Panc1 (cell line): ENCODE measurements around the gene GRK3. TPM values are rescaled to one million over a fixed set of nuclear protein-coding genes. Genes with fewer than 3 reads are reported as not detected.

Source experiments
- ATAC-seq: fragments of 200-7000 bp; cut with Tn5 transposase; 2 replicates; pipeline ENCODE4 v1.9.1; 2020; ENCODE audit warnings: mild to moderate bottlenecking, moderate library complexity
- BruUV-seq: library from RNA; stranded (reverse); fragments of 400-500 nt; replicated peaks from 2 replicates; lab custom pipeline; 2021; lab: Mats Ljungman, UMichigan
- CTCF ChIA-PET: fragments of 300-600 bp; sonication (Branson Sonifier 250); formaldehyde crosslinking; loops from one replicate; lab custom pipeline; 2022; ENCODE audit warnings: antibody characterized with exemption; lab: Charles Lee
- POLR2A ChIA-PET: fragments of 300-600 bp; sonication (Branson Sonifier 250); formaldehyde crosslinking; loops from one replicate; lab custom pipeline; 2022; ENCODE audit warnings: antibody characterized with exemption; lab: Charles Lee
- DNase-seq: peaks from one replicate; pipeline ENCODE4 v3.0.0-alpha.2; 2010; ENCODE audit warnings: low read depth, low spot score
- H3K27ac ChIP-seq: 2 replicates; pipeline ENCODE4 v1.5.1; 2011; ENCODE audit warnings: mild to moderate bottlenecking, low read length, inconsistent platforms
- H3K27me3 ChIP-seq: fragments of 200-500 bp; sonication (Bioruptor generic); 2 replicates; pipeline ENCODE4 v1.6.0; 2014; ENCODE audit warnings: low read length, inconsistent platforms; ENCODE audit not compliant: control insufficient read depth, insufficient read depth
- H3K36me3 ChIP-seq: fragments of 200-500 bp; sonication (Bioruptor generic); 2 replicates; pipeline ENCODE4 v1.5.1; 2014; ENCODE audit warnings: inconsistent platforms, mild to moderate bottlenecking, low read length, moderate library complexity; ENCODE audit not compliant: control insufficient read depth, insufficient read depth
- H3K4me1 ChIP-seq: 2 replicates; pipeline ENCODE4 v1.5.1; 2011; ENCODE audit warnings: inconsistent platforms, mild to moderate bottlenecking, low read length, moderate library complexity; ENCODE audit not compliant: control insufficient read depth, insufficient read depth
- H3K4me3 ChIP-seq, 2 experiments: 2 replicates each; pipeline ENCODE4 v1.5.1; 2011 to 2012; ENCODE audit warnings: low read depth in 2 of 2, low read length in 2 of 2, mild to moderate bottlenecking in 2 of 2, inconsistent platforms in 1 of 2, moderate library complexity in 1 of 2
- H3K9me3 ChIP-seq: fragments of 200-500 bp; sonication (Bioruptor generic); 2 replicates; pipeline ENCODE4 v1.5.1; 2014; ENCODE audit warnings: low read depth, mild to moderate bottlenecking, inconsistent platforms, low read length, moderate library complexity; ENCODE audit not compliant: control insufficient read depth, insufficient read depth
- CTCF ChIP-seq: fragments of 450-650 bp; IDR thresholded peaks from 2 replicates; pipeline ENCODE4 v1.5.1; 2017; ENCODE audit warnings: mild to moderate bottlenecking
- POLR2AphosphoS5 ChIP-seq: IDR thresholded peaks from 2 replicates; pipeline ENCODE4 v1.6.1; 2012; ENCODE audit warnings: mild to moderate bottlenecking, low read depth, low read length, moderate library complexity
- REST ChIP-seq, 2 experiments: IDR thresholded peaks; 2 replicates each; pipeline ENCODE4 v1.6.1; 2011 to 2012; ENCODE audit warnings: low read depth in 2 of 2, control low read depth in 1 of 2, low read length in 1 of 2, mild to moderate bottlenecking in 1 of 2, moderate library complexity in 1 of 2; ENCODE audit not compliant: insufficient read depth in 1 of 2
- SIN3A ChIP-seq: IDR thresholded peaks from 2 replicates; pipeline ENCODE4 v1.6.1; 2012; ENCODE audit warnings: low read depth, mild to moderate bottlenecking, low read length, moderate library complexity, borderline replicate concordance; ENCODE audit not compliant: insufficient read depth
- TCF7L2 ChIP-seq: IDR thresholded peaks from 2 replicates; pipeline ENCODE4 v1.6.1; 2011; ENCODE audit warnings: mild to moderate bottlenecking, low read depth, low read length, inconsistent platforms
- in situ Hi-C: cut with HindIII; loops from 2 replicates; pipeline ENCODE4 v1.10.0; 2016; ENCODE audit warnings: low sequenced_read_pairs, low pct_unique_long_range_greater_than_20kb
- intact Hi-C: fragments of 100-400 bp; cut with micrococcal nuclease; formaldehyde crosslinking; loops from one replicate; pipeline ENCODE4 v1.10.0; 2022; ENCODE audit not compliant: unreplicated experiment
- total RNA-seq: library from RNA; stranded (reverse); gene quantifications from one replicate; pipeline ENCODE4 v1.2.1, GENCODE V29; 2021; ENCODE audit not compliant: unreplicated experiment

GRK3 gene
- total RNA-seq, 1 experiment from 2014 or later = 12.0 TPM

GRCh38 chr22:25627271-25627852, 62.9 kb downstream of the GRK3 start:
- TF ChIP-seq CTCF (no peak), SIN3A (no peak), POLR2AphosphoS5 (no peak), TCF7L2 (no peak), REST (IDR thresholded peaks at IDR 0.05; ENCODE audit: insufficient read depth in 1 of 2, low read depth in 2 of 2, low read length in 1 of 2) (no peak)
- intact Hi-C loops = no loop called here
- in situ Hi-C loops = no loop called here
- ATAC-seq = no peak
- Histone ChIP-seq H3K27me3 (no peaks in the 10 kb centered on the region), H3K4me1 (no peaks in the 10 kb centered on the region), H3K36me3 (no peaks in the 10 kb centered on the region), H3K4me3 (no peak overlapping the region), H3K27ac (no peak overlapping the region), H3K9me3 (no peaks in the 10 kb centered on the region)
- DNase-seq = no peak
- ChIA-PET POLR2A (no interaction called here), CTCF (no interaction called here)
- BruUV-seq = no TSS peak

- intact Hi-C loops (no loop called here), in situ Hi-C loops (no loop called here)
- ChIA-PET POLR2A (no interaction called here), CTCF (no interaction called here)
- Histone ChIP-seq H3K27ac (no peak overlapping the region), H3K4me3 (no peak overlapping the region), H3K27me3 (no peaks in the 10 kb centered on the region), H3K4me1 (no peaks in the 10 kb centered on the region), H3K36me3 (no peaks in the 10 kb centered on the region), H3K9me3 (no peaks in the 10 kb centered on the region)
- TF ChIP-seq REST (IDR thresholded peaks at IDR 0.05; ENCODE audit: insufficient read depth in 1 of 2, low read depth in 2 of 2, low read length in 1 of 2) = no peak
- no peak for TF ChIP-seq POLR2AphosphoS5
- no peak for TF ChIP-seq TCF7L2
- no peak for TF ChIP-seq CTCF
- no peak for TF ChIP-seq SIN3A
- DNase-seq = no peak
- BruUV-seq = no TSS peak
- no peak for ATAC-seq
Measured at GRCh38 chr22:25628494-25628893, 64.0 kb downstream of the GRK3 start.
